Peyer's patch (tissue), 4 donors: ENCODE measurements around the gene PTPRK.

Experiments used
- POLR2A ChIP-seq, 2 donors: fragments of 450-650 bp; IDR thresholded peaks; one replicate each; pipeline ENCODE4 v1.5.1; 2017; ENCODE audit warnings: antibody characterized with exemption in 2 of 2, mild to moderate bottlenecking in 2 of 2, moderate library complexity in 2 of 2
- TF ChIP-seq, protein P1 (sequence below), 6 experiments: fragments of 450-650 bp in 4 of 6; fragments of 200-600 bp in 2 of 6; sonication (generic) in 1 of 6; IDR thresholded peaks; one replicate each; pipeline ENCODE4 v1.5.1; 2017 to 2019; ENCODE audit warnings: antibody characterized with exemption in 6 of 6, mild to moderate bottlenecking in 3 of 6, moderate library complexity in 1 of 6

DNA sequence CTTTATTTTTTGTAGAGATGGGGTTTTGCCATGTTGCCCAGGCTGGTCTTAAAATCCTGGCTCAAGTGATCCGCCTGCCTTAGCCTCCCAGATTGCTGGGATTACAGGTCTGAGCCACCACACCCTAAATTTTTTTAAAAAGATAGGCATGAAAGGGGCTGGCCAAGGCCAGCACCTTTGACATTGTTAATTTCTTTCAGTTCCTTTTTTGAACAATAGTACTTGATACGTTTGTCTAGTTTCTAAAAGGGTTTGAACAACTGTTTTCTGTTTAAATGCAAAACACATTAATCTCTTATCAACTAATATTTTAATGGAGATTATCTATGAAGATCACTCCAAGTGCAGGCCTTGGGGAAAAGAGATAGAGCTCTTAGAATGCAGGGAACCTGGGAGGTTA lies 37.6 kb upstream of the PTPRK start:
- TF ChIP-seq, protein P1, sequence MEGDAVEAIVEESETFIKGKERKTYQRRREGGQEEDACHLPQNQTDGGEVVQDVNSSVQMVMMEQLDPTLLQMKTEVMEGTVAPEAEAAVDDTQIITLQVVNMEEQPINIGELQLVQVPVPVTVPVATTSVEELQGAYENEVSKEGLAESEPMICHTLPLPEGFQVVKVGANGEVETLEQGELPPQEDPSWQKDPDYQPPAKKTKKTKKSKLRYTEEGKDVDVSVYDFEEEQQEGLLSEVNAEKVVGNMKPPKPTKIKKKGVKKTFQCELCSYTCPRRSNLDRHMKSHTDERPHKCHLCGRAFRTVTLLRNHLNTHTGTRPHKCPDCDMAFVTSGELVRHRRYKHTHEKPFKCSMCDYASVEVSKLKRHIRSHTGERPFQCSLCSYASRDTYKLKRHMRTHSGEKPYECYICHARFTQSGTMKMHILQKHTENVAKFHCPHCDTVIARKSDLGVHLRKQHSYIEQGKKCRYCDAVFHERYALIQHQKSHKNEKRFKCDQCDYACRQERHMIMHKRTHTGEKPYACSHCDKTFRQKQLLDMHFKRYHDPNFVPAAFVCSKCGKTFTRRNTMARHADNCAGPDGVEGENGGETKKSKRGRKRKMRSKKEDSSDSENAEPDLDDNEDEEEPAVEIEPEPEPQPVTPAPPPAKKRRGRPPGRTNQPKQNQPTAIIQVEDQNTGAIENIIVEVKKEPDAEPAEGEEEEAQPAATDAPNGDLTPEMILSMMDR (IDR thresholded peaks at IDR 0.05), result no peak
- no peak for TF ChIP-seq POLR2A (IDR thresholded peaks at IDR 0.05)
